DMS 273 treated with DMSO at 0.1 percent for 48 hours (cell line): Measurements from ENCODE around the gene ABHD4.
"Not testable (repeated sequence)": the region's sequence is repeated elsewhere in the genome, so short reads cannot be mapped to it uniquely, and the experiment has no call there.

Experiments
- DNase-seq: peaks from one replicate; lab custom pipeline; 2025; lab: John Stamatoyannopoulos, UW

Gene ABHD4

DNA sequence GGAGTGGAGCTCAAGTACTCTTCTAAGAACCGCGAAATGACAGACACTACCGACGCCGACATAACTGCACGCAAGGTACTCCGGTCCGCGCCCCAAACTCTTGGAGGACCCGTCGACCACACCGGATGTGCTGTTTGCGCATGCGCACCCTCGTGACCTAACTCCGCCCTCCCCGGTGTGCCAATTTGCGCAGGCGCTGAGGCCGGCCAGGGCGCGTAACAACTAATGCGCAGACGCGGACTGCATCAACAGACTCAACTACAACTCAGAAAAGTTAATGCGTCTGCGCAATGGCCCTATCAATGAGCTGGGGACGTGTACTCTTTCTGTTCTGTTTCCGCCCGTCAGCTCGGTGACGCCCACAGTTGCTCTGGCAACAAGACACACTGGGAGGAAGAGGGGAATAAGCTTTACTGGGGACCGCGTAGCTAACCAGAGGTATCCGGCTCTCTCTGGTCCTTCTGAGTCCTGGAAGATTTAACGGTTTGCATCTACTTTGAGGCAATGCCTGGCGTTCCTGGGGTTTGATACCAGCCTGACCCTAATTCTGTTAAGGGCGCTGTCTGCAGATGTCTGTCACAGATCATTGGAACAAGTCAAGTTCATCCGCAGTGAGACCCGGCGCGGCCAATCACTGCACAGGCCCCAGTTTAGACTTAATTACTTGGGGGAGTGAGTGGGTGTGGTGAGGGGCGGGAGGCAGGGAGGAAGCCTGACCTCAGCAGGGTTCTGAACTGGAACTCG lies 8.8 kb upstream of the ABHD4 start, which contains the start of gene DAD1:
Gene DAD1 (minus strand): TSS at position 129 of the 744 bp plus-strand sequence. CDS start 67 bp downstream, at position 62.
- DNase-seq, result peak; percentile 98

DNA sequence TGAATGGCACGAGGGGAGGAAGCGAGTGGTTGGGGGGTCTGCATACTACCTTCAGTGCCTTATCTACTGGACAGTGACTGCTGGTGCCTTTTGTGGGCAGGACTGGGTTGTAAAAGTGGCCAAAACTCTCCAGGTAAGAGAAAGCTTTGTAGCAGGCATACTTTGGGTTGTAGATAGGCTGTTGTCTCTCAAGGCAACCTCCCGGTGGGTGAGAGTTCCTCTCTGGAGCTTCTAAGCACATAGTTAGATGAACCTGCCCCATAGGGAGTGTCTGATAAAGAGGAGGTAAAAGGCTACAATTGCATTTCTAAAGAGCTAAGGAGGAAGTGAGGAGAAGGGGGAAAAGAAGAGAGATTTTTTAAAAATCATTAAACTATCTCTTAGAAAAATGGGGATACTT lies 4.9 kb upstream of the ABHD4 start:
- no peak for DNase-seq

DNA sequence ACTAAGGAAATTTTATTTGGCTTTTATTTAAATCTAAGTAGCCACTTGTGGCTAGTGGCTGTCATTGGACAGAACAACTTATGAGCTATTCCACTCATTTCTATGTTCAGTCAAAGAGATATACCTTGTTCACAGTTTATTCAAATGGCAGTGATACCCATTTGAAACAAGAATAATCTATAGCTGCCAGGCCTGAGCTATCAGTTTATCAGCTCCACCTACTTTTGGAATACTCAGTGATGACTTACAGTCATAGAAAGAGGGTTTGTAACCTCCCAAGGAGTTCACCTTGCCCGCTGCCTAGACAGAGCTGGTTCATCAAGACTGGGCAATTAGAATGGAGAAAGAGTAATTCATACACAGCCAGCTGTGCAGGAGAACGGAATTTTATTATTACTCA lies 4.5 kb upstream of the ABHD4 start:
- no peak for DNase-seq

DNA sequence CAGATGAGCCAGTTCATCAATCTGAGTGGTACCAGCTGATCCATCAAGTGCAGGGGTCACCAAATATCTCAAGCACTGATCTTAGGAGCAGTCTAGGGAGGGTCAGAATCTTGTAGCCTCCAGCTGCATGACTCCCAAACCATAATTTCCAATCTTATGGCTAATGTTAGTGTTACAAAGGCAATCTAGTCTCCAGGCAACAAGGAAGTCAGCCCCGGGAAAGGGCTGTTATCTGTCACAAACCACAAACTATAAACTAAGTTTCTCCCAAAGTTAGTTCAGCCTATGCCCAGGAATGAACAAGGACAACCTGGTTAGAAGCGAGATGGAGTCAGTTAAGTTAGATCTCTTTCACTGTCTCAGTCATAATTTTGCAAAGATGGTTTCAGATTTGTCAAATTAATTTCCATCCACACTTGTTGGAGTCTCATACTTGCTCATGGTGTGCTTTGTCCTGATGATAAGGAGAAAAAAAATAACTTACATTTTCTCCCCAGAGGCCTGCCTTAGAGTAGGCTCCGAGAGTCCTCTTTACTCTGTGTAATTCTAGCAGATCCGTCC lies 3.9 kb upstream of the ABHD4 start:
- no peak for DNase-seq

DNA sequence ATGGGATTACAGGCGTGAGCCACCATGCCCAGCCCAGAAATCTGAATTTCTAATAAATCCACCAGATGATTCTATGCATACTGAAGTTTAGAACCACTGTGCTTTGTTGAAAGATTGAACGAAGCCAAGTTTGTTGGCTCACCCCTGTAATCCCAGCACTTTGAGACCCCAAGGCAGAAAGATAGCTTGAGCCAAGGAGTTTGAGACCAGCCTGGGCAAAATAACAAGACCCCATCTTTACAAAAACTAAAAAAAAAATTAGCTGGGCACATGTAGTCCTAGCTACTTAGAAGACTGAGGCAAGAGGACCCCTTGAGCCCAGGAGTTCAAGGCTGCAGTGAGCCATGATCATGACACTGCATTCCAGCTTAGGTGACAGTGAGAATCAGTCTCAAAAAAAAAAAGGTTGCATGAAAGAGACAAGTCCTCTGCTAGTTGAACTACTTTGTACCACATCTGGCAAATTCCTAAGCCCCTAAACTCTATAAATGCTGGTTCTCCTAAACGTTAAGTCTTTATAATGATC lies 1.7 kb upstream of the ABHD4 start:
- DNase-seq, result no peak

DNA sequence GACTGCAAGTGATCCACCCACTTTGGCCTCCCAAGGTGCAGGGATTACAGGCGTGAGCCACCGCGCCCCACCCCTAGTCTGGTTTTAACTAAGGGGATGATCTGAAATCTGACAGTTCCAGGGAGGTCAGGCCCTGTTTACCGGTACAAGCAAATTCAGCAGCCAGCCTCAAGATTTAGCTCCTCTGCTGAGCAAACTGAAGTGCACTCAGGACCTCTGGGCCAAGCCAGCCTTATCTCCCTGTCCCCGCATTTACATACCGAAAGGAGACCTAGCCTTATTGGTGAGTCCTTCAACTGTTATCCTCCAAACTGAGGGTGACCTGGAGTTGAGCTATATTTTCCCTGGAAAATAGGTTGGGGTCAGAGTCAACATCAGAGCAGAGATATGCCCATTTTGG lies 835 bp upstream of the ABHD4 start:
- DNase-seq, result no peak

DNA sequence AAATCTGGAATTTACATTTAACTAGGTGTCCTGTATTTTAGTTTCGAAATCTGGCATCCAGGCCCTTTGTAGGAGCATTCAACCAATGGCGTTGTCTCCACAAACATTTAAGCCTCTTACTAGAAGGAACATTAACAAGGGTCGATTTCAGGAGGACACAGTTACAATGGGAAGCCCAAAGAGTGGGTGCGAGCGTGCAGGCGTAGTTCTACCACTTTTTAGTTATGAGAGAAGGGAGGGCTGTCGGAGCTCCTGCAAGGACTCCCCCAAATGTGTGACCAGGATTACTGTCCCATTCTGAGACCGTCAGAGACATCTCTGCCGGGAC lies 365 bp upstream of the ABHD4 start:
- no peak for DNase-seq

DNA sequence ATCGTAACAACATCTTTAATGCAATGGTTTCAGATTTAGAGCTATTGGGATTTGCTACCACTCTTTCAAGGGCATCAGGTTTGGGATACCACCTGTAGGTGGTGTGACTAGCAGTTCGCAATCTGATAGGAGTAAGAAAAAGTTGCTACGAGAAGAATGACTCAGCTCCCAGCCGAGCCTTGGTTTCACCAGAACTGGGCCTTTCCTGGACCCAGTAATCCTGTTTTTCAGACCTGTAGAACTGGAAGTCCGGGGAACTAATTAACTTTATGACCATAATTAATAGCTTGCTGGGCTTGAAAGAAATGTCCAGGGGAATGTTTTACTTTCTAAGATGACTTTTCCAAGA lies 770 bp downstream of the ABHD4 start:
- no peak for DNase-seq

DNA sequence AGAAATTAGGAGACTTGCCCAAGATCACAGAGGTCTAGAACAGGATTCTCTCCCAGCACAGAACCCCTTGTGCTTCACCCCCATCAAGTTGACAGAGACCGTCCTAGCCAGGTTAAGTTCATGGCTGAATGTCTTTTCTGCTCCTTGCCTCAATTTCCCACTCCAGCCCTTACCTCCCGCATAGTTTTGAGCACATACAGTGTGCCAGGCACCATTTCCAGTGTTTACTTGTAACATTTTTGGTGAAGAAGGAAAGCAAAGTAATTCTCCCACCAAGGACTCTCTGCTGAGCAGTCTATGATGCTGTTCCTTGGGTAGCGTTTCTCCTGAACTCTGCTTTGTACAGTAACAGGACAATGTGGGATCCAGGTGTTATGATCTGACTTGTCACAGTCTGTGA lies 1.2 kb downstream of the ABHD4 start:
- no peak for DNase-seq

DNA sequence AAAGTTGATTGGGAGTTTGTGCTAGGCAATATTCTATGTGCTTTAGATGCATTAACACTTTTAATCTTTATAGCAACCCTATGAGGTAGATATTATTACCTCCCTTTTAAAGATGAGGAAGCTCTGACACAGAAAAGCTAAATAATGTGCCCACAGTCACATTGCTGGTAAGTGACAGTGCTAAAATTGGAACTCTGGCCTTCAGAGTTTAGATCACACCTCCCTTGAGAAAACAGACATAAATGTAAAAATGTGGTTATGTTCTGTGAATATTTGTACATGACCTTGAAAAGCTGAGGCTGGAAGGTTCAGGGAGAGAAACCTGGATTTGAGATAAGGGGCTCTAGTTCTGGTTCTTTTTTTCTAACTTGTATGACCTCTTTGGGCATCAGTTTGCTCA lies 1.9 kb downstream of the ABHD4 start:
- no peak for DNase-seq

DNA sequence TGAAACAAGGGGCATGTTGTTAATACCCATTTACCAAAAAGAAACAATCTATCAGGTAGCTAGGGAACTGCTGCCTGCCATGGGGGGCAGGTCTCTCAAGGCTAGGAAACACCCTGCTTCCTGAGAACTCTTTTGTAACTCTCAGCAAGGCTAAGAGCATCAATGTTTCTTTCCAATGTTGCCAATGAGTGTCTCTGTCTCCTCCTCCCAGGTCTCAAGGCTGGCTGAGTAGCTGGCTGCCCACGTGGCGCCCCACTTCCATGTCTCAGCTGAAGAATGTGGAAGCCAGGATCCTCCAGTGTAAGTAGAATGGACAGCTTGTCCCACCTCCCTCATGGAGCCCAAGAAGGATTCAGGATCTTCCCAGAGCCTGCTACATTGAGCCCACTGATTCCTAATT lies 3.4 kb downstream of the ABHD4 start:
- no peak for DNase-seq

DNA sequence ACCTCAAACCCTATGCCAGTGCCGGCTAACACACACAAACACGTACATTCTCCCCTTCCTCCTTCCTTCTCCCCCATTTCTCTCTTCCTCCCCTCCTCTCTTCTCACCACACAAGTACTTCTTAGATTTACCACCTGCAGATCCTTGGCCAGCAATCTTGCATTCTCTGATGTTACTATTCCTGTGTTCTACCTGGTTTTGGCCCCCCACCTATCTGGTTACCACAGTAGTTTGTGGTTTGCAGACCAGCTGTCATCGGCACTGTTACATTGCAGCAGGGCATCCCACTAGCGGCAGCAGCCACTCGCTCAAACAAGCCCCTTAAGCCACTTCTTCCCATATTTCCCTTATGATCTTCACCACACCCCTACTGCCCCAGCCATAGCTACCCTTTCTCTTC lies 3.9 kb downstream of the ABHD4 start:
- DNase-seq, result no peak

DNA sequence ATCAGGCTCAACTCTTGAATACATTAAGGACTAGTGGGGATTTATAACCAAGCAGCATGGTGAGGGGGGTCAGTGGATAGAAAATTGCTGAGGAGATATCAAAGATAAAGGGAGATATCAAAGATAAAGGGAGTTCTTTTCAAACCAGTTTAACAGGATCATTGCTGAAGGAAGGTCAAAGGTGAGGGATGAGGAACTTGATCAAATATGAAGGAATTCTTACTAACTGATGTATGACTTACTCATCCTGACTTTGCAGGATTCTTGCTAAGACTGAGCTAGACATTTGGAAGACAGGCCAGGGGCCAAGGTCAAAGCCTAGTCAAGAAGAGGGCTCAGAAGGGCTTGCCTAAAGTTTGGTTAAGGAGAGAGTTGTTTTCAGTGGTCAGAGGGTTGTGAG lies 4.8 kb downstream of the ABHD4 start:
- DNase-seq, result no peak

DNA sequence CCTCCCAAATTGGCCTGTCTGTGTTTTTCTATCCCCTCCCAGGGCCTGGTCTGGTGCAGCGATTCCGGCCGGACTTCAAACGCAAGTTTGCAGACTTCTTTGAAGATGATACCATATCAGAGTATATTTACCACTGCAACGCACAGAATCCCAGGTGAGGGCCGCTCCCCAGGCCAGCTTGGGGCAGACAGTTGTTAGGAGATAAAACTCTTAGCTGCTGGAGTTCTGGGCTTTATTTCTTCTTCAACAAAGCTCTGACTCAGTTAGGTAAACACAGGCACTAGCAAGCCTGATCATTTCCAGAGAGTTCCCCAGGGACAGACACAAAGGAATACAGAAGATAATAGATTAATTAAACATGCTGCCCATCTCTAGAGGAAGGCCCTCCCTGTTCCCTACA lies 8.3 kb downstream of the ABHD4 start:
- no peak for DNase-seq

DNA sequence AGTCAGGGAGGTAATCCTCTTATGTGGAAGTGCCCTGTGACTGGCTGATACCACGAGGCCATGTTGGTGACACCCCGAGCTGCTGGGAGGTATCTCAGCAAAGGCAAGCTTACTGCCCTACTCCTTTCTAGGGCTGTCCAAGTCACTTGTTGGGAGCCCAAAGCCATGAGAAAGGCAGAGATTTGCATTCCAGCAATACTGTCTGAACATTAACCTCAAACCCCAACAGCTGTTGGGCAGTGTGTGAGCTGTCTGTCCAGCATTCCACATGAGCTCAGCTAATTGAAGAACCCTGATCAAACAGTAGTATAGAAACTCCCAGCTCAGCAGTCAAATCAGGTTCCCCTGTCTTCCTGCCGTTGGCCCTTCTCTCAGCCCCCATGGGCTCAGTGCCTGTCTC lies 9.2 kb downstream of the ABHD4 start:
- no peak for DNase-seq

DNA sequence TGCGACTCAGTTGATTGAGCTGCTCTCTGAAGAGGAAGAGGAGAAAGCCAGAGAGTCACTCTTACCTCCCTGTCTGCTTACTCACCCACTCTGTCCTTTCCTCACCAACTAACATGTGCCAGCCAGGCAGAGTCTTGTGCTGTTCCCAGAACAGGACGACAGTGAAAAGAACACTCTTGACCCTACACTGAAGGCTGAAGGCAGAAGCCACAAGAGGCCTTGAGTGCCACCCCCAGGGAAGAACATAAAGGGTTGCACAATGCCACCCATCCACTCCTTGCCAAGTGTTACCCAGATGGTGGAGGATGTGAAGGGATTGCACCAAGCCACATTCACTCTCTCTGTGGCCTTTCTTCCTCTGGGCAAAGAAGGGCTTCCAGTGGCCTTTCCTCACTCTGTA lies 12.8 kb downstream of the ABHD4 start:
- no peak for DNase-seq

DNA sequence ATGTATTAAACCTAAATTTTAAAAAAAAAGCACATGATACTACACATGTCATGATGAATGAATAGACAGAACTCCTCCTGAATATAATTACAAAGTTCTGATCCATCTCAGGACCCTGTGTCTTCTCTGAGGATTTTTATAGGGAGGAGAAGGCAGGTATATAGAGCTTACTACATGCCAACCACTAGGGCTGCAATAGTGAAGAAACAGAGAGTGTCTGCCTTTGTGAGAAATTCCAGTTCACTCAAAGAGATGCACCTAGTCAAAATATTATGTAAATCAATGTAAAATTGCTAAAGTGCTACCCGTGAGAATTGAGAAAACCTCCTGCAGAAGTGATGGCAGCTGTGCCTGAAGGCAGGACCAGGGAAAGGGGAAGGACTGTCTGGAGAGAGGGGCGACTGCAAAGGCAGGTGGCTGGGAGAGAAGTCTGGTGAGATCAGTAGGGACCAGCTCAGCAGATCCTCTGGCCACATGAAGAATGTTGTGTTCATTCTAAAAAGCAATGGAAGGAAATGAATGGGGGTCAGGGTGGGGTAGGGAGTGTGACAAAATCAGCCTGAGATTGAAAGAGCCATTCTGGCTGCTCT lies 15.1 kb downstream of the ABHD4 start:
- no peak for DNase-seq

DNA sequence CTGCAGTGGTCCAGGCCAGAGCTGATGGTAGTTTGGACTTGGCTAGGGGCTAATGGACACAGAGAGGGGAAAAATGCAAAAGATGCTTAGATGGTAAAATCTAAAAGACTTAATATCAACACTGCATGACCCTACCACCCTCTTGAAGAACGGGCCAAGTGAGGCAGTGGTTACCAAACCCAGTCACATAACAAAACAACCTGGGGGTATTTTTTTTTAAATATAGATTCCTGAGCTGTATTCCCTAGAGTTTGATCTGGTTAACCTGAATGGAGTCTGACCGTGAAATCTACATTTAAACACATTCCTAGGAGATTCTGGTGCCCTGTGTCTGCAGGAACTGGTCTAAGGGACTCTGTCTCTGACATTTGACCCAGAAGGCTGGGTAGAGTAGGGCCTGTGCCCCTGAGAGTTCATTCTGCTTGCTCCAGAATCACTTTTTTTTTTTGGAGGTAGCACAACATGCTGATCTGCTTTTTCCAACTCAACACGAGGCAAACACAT lies 15.7 kb downstream of the ABHD4 start:
- no peak for DNase-seq

DNA sequence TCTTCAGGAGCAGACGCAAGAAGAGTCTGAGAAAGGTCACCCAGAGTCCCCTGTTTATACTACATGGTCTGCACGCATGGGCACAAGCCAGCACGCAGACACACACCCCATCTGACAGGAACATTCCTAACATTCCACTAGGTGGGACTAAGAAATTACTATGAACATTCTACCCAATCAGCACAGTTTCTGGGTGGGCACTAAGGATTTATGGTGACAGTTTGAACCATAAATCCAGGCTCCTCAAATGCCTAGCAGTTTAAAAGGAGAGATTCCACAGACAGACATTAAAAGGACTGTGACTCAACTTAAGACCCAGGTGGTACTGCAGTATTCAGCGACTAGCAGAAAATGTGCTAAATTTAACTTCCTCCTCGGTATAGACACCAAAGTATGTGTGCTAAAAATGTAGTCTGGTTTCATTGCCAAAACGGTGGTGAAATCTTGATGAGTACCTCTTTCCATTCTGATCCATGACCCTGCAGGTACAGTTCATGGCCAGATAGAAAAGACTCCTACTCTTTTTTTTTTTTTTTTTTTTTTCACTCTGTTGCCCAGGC lies 16.2 kb downstream of the ABHD4 start:
- DNase-seq, result no peak

DNA sequence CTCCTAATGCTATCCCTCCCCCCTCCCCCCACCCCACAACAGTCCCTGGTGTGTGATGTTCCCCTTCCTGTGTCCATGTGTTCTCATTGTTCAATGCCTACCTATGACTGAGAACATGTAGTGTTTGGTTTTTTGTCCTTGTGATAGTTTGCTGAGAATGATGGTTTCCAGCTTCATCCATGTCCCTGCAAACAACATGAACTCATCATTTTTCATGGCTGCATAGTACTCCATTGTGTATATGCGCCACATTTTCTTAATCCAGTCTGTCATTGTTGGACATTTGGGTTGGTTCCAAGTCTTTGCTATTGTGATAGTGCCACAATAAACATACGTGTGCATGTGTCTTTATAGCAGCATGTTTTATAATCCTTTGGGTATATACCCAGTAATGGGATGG lies 17.7 kb downstream of the ABHD4 start:
- not testable (repeated sequence) for DNase-seq

DNA sequence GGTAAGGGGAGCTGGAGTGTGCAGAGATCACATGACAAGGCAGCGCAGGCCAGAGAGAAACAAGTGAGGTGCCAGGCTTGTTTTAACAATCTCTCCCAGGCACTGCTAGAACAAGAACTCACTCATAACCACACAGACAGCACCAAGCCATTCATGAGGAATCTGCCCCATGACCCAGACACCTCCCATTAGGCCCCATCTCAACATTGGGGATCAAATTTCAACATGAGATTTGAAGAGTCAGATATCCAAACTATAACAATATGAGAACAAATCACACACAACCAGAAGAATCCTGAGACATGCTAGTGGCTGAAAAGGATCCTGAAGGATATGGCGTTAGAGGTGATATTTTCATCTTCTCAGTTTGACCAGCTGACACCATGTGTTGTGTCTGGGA lies 24.2 kb downstream of the ABHD4 start:
- no peak for DNase-seq

DNA sequence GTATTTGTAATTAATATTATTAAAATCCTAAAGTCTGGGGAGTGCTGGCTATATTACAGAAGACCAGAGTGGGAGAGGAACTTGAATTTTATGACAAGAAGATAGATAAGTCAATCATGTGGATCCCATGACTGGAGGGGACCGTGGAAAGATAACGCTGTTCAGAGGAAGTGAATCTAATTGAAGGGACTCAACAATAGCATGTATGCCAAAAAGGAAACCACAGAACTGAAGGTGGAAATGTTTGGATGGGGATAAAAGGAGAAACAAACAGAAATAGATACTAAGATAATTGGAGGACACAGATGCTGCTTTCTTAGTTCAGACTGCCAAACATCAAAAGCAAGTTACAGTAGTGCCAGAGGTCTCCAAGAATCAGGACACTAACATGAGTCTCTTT lies 24.9 kb downstream of the ABHD4 start:
- no peak for DNase-seq

DNA sequence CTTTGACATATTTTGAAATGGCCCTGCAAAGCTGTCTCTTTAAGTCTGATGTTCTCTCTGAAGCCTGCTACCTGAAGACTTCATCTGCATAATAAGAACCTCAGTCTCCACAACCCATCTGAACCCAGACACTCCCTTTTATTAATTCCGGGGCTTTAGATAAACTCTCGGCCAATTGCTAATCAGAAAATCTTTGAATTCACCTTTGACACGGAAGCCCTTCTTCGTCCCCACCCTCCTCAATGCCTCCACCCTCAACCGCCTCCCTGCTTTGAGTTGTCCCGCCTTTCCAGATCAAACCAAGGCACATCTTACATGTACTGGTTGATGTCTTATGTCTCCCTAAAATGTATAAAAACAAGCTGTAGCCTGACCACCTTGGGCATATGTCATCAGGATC lies 28.5 kb downstream of the ABHD4 start:
- no peak for DNase-seq
